Prostate gland (tissue), 2 donors: ENCODE results near the gene APOBR. TPM values are rescaled to one million over a fixed set of nuclear protein-coding genes. Genes with fewer than 3 reads are reported as not detected.
"Not testable (repeated sequence)": the region's sequence is repeated elsewhere in the genome, so short reads cannot be mapped to it uniquely, and the experiment has no call there.

Experiments
- DNase-seq: peaks from one replicate; pipeline ENCODE4 v3.0.0-alpha.2; 2019; ENCODE audit warnings: low spot score
- H3K27ac ChIP-seq, 2 donors: fragments of 200-600 bp; sonication (generic); 2 replicates each; pipeline ENCODE4 v1.5.1; 2017 to 2019
- H3K27me3 ChIP-seq: fragments of 200-600 bp; sonication (generic); replicated peaks from 2 replicates; pipeline ENCODE4 v1.5.1; 2019; ENCODE audit not compliant: insufficient read depth
- H3K36me3 ChIP-seq, 2 donors: fragments of 200-600 bp; sonication (generic); 1 replicate in 1 of 2; 2 replicates in 1 of 2; pipeline versions ENCODE4 v1.5.1 to v1.8.1; 2017 to 2019
- H3K4me1 ChIP-seq: fragments of 200-600 bp; sonication (generic); replicated peaks from 2 replicates; pipeline ENCODE4 v1.5.1; 2019
- H3K4me3 ChIP-seq, 2 donors: fragments of 200-600 bp; sonication (generic); 2 replicates each; pipeline ENCODE4 v1.5.1; 2017 to 2019
- H3K9me3 ChIP-seq: fragments of 200-600 bp; sonication (generic); 2 replicates; pipeline ENCODE4 v1.5.1; 2017
- CTCF ChIP-seq, 4 experiments: fragments of 200-600 bp in 2 of 4; fragments of 450-650 bp in 2 of 4; sonication (generic) in 2 of 4; IDR thresholded peaks; 1 replicate in 3 of 4; 2 replicates in 1 of 4; pipeline ENCODE4 v1.5.1; 2016 to 2019; ENCODE audit warnings: antibody characterized with exemption in 4 of 4, mild to moderate bottlenecking in 2 of 4, moderate library complexity in 2 of 4
- POLR2A ChIP-seq: fragments of 450-650 bp; IDR thresholded peaks from one replicate; pipeline ENCODE4 v1.6.1; 2016; ENCODE audit warnings: antibody characterized with exemption, mild to moderate bottlenecking
- POLR2AphosphoS5 ChIP-seq: sonication (generic); formaldehyde crosslinking; IDR thresholded peaks from one replicate; pipeline ENCODE4 v1.6.1; 2017; ENCODE audit warnings: antibody characterized with exemption
- WGBS: methylation state at CpG from one replicate; pipeline ENCODE4 v1.1.5; 2018; 5-methylcytosine and 5-hydroxymethylcytosine counted together
- intact Hi-C: fragments of 100-400 bp; cut with DNase I; formaldehyde crosslinking; loops from one replicate; pipeline ENCODE4 v1.14.2; 2022
- total RNA-seq, 2 donors: library from RNA; depleted of rRNA; stranded (reverse); fragments of >200 nt; gene quantifications; one replicate each; pipeline ENCODE4 v1.1.0, GENCODE V29; 2016

APOBR gene
- total RNA-seq, 2 donors from 2014 or later, result 1.3 to 3.4 TPM

- peak; percentile 46 for TF ChIP-seq POLR2AphosphoS5
- H3K9me3 ChIP-seq, H3K4me3 ChIP-seq, H3K4me1 ChIP-seq, intact Hi-C loops, H3K36me3 ChIP-seq, H3K27me3 ChIP-seq, DNase-seq: not testable (repeated sequence)
- peak overlapping the region; percentile 13 to 50 for H3K27ac ChIP-seq
- WGBS, result 92% methylated on average over 7 of the region's 7 CpGs
These were observed 32.8 kb downstream of the APOBR start for GRCh38 chr16:28527100-28527785.

GRCh38 chr16:28527985-28528384, 33.5 kb downstream of the APOBR start:
- no peak for DNase-seq
- no peaks in the 10 kb centered on the region for H3K9me3 ChIP-seq
- WGBS, result 93% methylated on average over 5 of the region's 5 CpGs
- H3K27me3 ChIP-seq, result no peaks in the 10 kb centered on the region
- H3K4me3 ChIP-seq, result no peak overlapping the region
- peak overlapping the region in 1 of 2 donors; percentile 33 for H3K27ac ChIP-seq
- intact Hi-C loops, result no loop called here
- TF ChIP-seq POLR2A (no peak), POLR2AphosphoS5 (no peak), CTCF (IDR thresholded peaks at IDR 0.05) (no peak)
- no peaks in the 10 kb centered on the region for H3K36me3 ChIP-seq
- H3K4me1 ChIP-seq, result no peaks in the 10 kb centered on the region

- intact Hi-C loops, result no loop called here
- no peak for TF ChIP-seq POLR2A
- no peak for TF ChIP-seq POLR2AphosphoS5
- TF ChIP-seq CTCF (IDR thresholded peaks at IDR 0.05), result no peak
- Histone ChIP-seq H3K27me3 (no peaks in the 10 kb centered on the region), H3K4me1 (no peaks in the 10 kb centered on the region), H3K9me3 (no peaks in the 10 kb centered on the region), H3K4me3 (no peak overlapping the region), H3K36me3 (no peaks in the 10 kb centered on the region), H3K27ac (peak overlapping the region in 1 of 2 donors; percentile 33)
- DNase-seq, result no peak
- WGBS, result 84% methylated on average over 5 of the region's 5 CpGs
These were observed 34.0 kb downstream of the APOBR start for GRCh38 chr16:28528463-28528867.

- Histone ChIP-seq H3K27ac (no peak overlapping the region), H3K9me3 (no peaks in the 10 kb centered on the region), H3K4me1 (no peaks in the 10 kb centered on the region), H3K4me3 (no peak overlapping the region), H3K27me3 (no peaks in the 10 kb centered on the region), H3K36me3 (no peaks in the 10 kb centered on the region)
- no peak for DNase-seq
- TF ChIP-seq POLR2A (no peak), CTCF (IDR thresholded peaks at IDR 0.05) (no peak), POLR2AphosphoS5 (no peak)
- intact Hi-C loops, result no loop called here
These were observed 34.7 kb downstream of the APOBR start for GRCh38 chr16:28529124-28529523.

- H3K4me1 ChIP-seq, result no peaks in the 10 kb centered on the region
- H3K27me3 ChIP-seq, result no peaks in the 10 kb centered on the region
- no peak for TF ChIP-seq POLR2A
- TF ChIP-seq POLR2AphosphoS5, result peak; percentile 16
- 75% methylated on average over 9 of the region's 9 CpGs for WGBS
- H3K27ac ChIP-seq, result peak overlapping the region in 1 of 2 donors; percentile 14
- no peak overlapping the region for H3K4me3 ChIP-seq
- H3K36me3 ChIP-seq, result no peaks in the 10 kb centered on the region
- intact Hi-C loops, result no loop called here
- no peak for DNase-seq
- no peaks in the 10 kb centered on the region for H3K9me3 ChIP-seq
These were observed 37.6 kb downstream of the APOBR start for GRCh38 chr16:28531777-28532744.
